ENCODE measurements around the gene CELF2.

CELF2 gene

DNA sequence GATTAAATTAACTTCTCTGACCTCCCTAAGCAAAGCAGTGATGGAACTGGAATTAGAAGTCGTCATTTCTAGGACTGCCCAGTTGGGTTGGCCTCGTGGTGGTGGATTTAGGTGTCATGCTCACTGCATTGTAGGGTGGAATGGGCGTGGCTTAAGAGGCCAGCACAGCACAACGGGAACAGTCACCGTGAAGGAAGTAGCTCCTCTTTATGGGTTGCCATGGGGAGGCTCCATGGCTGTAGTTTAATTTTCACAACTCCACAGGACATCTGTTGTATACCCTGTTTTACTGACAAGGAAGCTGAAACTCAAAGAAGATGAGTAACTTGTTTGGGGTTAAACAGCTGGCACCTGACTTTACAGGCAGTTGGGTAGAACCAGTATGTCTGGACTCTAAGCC lies 208.3 kb downstream of the CELF2 start:
- TF ChIP-seq CTCF (IDR thresholded peaks at IDR 0.05; ENCODE audit: low read length, missing control alignments): no peak
- H3K4me3 ChIP-seq (replicated peaks; ENCODE audit: low read depth, low read length): no peak overlapping the region
- DNase-seq (ENCODE audit: low read depth): no peak

GRCh38 chr10:11227103-11227502 lies 209.4 kb downstream of the CELF2 start:
- no peak overlapping the region for H3K4me3 ChIP-seq (replicated peaks; ENCODE audit: low read depth, low read length)
- no peak for TF ChIP-seq CTCF (IDR thresholded peaks at IDR 0.05; ENCODE audit: low read length, missing control alignments)
- no peak for DNase-seq (ENCODE audit: low read depth)

- no peak for DNase-seq (ENCODE audit: low read depth)
- TF ChIP-seq CTCF (IDR thresholded peaks at IDR 0.05; ENCODE audit: low read length, missing control alignments): no peak
- H3K4me3 ChIP-seq (replicated peaks; ENCODE audit: low read depth, low read length): no peak overlapping the region
These were observed 212.2 kb downstream of the CELF2 start for GRCh38 chr10:11229893-11230292.

DNA sequence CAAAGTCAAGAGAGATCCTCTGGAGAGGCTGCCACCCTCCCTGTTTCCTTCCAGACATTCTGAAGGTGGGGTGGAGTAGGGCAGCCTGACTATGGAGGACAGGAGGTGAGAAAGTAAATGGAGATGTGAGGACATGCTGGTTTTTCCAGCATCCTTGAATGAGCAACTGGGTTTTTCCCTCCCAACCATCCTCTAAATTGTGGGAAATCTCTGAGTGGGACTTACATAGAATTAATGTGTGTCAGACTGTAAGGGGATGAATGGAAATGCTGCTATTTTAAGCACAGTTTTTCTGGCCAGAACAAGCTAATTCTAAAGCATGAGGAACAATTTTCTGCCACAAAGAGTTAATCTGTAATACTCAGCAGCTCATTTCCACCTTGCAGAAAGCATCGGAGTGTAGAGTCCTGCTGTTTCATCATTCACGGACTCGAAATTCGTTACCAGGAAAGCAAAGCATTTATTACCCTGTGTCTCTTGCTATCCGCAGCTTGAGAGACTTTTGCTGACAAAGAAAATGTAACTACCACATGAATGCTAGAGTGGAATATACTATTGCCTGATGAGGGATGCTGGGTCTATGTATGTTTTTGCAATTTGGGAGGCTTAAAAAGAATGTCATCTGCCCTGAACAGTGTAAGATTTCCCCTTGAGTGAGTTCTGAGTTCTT lies 213.0 kb downstream of the CELF2 start:
- H3K4me3 ChIP-seq (replicated peaks; ENCODE audit: low read depth, low read length): no peak overlapping the region
- no peak for DNase-seq (ENCODE audit: low read depth)
- TF ChIP-seq CTCF (IDR thresholded peaks at IDR 0.05; ENCODE audit: low read length, missing control alignments): no peak

DNA sequence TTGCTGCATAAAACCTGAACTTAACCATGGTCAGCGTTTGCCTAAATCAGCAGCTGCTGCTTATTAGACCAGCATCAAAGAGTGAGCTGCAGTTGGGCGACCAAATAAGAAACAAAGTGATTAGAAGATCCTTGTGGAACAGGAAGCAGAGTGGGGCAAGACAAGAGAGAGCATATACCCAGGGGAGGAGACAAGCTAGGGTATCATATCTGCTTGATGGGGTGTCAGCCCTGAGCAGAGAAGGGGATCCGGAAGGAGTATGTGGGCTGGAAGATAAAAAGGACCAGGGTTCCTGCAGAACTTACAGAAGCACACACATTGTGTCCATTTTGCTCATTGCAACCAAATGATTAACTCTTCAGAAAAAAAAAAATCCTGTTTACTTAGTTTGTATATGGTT lies 213.6 kb downstream of the CELF2 start:
- no peak for DNase-seq (ENCODE audit: low read depth)
- TF ChIP-seq CTCF (IDR thresholded peaks at IDR 0.05; ENCODE audit: low read length, missing control alignments): no peak
- H3K4me3 ChIP-seq (replicated peaks; ENCODE audit: low read depth, low read length): no peak overlapping the region

DNA sequence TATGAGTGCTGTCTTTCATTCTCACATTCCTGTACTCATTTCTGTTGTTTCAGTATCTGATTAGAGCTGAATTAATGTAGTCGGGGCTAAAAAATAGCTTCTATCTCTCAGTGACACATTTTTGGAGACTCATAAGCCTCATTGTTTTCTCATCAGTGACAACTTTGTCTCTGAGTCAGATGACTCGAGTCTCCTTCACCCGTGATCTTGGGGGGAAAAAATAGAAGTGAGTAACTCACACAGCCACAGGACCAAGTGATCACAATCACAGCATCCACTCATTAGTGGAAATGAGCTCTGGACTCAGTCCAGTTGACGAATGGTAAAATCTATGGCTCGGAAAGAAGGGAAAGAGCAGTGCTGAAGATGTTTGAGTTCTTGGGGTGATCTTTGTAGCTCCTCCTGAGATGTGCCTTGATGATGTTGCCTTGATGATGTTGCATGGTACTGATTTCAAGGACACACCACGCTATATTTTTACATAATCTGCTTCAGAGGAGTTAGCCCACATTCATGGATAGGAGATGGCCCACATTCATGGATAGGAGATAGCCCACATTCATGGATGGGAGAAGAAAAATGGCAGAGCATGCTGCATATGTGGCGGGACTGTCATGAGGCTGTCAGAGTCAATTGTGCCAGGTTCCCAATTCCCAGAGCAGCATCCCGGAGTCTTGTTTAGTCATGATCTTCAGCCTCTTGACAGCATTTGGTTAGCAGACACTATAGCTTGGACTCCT lies 214.7 kb downstream of the CELF2 start:
- H3K4me3 ChIP-seq (replicated peaks; ENCODE audit: low read depth, low read length): no peak overlapping the region
- TF ChIP-seq CTCF (IDR thresholded peaks at IDR 0.05; ENCODE audit: low read length, missing control alignments): no peak
- no peak for DNase-seq (ENCODE audit: low read depth)
